CD8-positive, alpha-beta memory T cell (primary cell): Measurements from ENCODE around the gene PAFAH1B2. TPM values are rescaled to one million over a fixed set of nuclear protein-coding genes. Genes with fewer than 3 reads are reported as not detected.
A peak's percentile ranks its signal among the peaks of the same experiment; 100 is the strongest.

Source experiments
- CTCF ChIA-PET: fragments of 350-600 bp; sonication (Branson Sonifier 250); formaldehyde crosslinking; loops from one replicate; lab custom pipeline; 2021; ENCODE audit warnings: antibody characterized with exemption; lab: Charles Lee
- POLR2A ChIA-PET: fragments of 350-600 bp; sonication (Branson Sonifier 250); formaldehyde crosslinking; loops from one replicate; lab custom pipeline; 2021; ENCODE audit warnings: antibody characterized with exemption; lab: Charles Lee
- DNase-seq, 5 donors: peaks; one replicate each; pipeline versions ENCODE4 v3.0.0 to v3.0.0-alpha.2; 2020 to 2022; ENCODE audit warnings: mixed read lengths in 1 of 5
- H3K27ac ChIP-seq: one replicate; pipeline ENCODE4 v1.7.0; 2013; ENCODE audit warnings: low read depth, mild to moderate bottlenecking, low read length, moderate library complexity
- H3K27me3 ChIP-seq: 2 replicates; pipeline ENCODE4 v1.7.0; 2013; ENCODE audit warnings: low read length, mild to moderate bottlenecking; ENCODE audit not compliant: insufficient read depth, poor library complexity, severe bottlenecking
- H3K36me3 ChIP-seq: 2 replicates; pipeline ENCODE4 v1.7.0; 2013; ENCODE audit warnings: mild to moderate bottlenecking, low read length, moderate library complexity; ENCODE audit not compliant: insufficient read depth
- H3K4me1 ChIP-seq: 2 replicates; pipeline ENCODE4 v1.7.0; 2013; ENCODE audit warnings: mild to moderate bottlenecking, low read length, moderate library complexity; ENCODE audit not compliant: insufficient read depth
- H3K4me3 ChIP-seq: 2 replicates; pipeline ENCODE4 v1.7.0; 2013; ENCODE audit warnings: mild to moderate bottlenecking, low read length
- H3K9me3 ChIP-seq: 2 replicates; pipeline ENCODE4 v1.7.0; 2013; ENCODE audit warnings: mild to moderate bottlenecking, low read length
- H3K27ac Mint-ChIP-seq, 8 donors: one replicate each; pipeline ENCODE4 v1.8.0; 2020 to 2021; ENCODE audit warnings: mixed read lengths in 8 of 8, mild to moderate bottlenecking in 6 of 8, inconsistent platforms in 3 of 8, moderate library complexity in 3 of 8
- H3K27me3 Mint-ChIP-seq, 2 donors: one replicate each; pipeline ENCODE4 v1.8.0; 2020 to 2021; ENCODE audit warnings: mixed read lengths in 2 of 2, mild to moderate bottlenecking in 1 of 2, moderate library complexity in 1 of 2
- H3K36me3 Mint-ChIP-seq, 3 donors: one replicate each; pipeline ENCODE4 v1.8.0; 2020 to 2021; ENCODE audit warnings: mixed read lengths in 3 of 3, inconsistent platforms in 1 of 3, mild to moderate bottlenecking in 1 of 3
- H3K4me1 Mint-ChIP-seq, 3 donors: one replicate each; pipeline ENCODE4 v1.8.0; 2020 to 2021; ENCODE audit warnings: mixed read lengths in 3 of 3, inconsistent platforms in 1 of 3, mild to moderate bottlenecking in 1 of 3
- H3K4me3 Mint-ChIP-seq, 7 donors: one replicate each; pipeline ENCODE4 v1.8.0; 2020 to 2021; ENCODE audit warnings: mixed read lengths in 7 of 7, mild to moderate bottlenecking in 6 of 7, moderate library complexity in 4 of 7, inconsistent platforms in 2 of 7
- H3K9me3 Mint-ChIP-seq, 5 donors: one replicate each; pipeline ENCODE4 v1.8.0; 2020 to 2022; ENCODE audit warnings: mixed read lengths in 5 of 5, mild to moderate bottlenecking in 3 of 5, moderate library complexity in 2 of 5, inconsistent platforms in 1 of 5
- polyA plus RNA-seq: library from polyadenylated mRNA; unstranded; fragments of 300-500 nt; fragmentation: Illumina TruSeq; gene quantifications from one replicate; pipeline ENCODE4 v1.2.3, GENCODE V29; 2021
- total RNA-seq, 2 experiments: library from RNA; stranded (reverse); gene quantifications; one replicate each; pipeline ENCODE4 v1.2.3, GENCODE V29; 2021

PAFAH1B2 gene
- total and polyA plus RNA-seq, 3 experiments from 2014 or later: 15.9 to 84.5 (median 79.5) TPM

DNA sequence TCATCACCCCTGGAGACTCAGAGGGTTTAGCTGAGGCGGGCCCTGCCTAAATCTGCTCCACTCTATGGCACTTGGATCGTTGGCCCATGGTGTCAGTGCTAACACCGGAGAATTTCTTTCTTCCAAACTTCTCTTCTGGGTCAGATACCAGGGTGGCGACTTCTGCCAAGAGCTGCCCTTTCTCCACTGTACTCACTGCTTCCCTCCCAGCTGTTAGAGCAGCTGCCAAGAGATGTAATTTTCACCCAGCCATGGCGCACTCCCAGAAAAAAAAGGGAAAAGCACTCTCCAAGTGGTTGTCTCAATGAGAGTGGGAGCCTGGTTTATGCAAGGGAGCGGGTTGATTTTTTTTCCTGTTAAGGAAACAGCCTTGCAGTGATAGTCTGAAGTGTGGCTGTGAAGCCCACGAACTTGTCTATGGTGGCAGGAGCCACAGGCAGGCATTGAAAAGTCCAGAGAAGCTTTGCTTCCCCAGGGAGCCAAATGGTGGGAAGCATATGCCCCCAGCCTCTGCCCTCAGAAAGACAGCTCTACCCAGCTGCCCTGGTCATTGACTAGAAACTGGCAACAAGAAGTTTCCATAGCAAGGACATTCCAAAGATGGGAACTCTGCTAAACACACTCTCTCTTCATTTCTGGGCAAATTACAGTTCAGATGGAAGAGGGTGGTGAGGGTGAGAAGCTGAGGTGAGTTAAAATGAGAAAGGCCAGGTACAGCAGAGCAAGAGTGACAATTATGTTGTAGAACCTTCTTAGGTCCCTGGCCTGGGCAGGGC, 77.1 kb downstream of the PAFAH1B2 start:
- Histone ChIP-seq H3K9me3 (no peaks in the 10 kb centered on the region), H3K4me3 (no peak overlapping the region), H3K36me3 (peaks cover 86% of the 10 kb centered on the region), H3K27ac (no peak overlapping the region), H3K27me3 (no peaks in the 10 kb centered on the region), H3K4me1 (no peaks in the 10 kb centered on the region)
- Mint-ChIP-seq H3K9me3 (no peaks in the 10 kb centered on the region), H3K27ac (peak overlapping the region in 3 of 8 donors; percentile 17 to 71 (median 42)), H3K27me3 (peaks cover 0 to 1% of the 10 kb centered on the region in 2 donors), H3K4me3 (no peak overlapping the region), H3K4me1 (peaks cover 0 to 8% (median 7%) of the 10 kb centered on the region in 3 donors), H3K36me3 (peaks cover 3 to 96% (median 20%) of the 10 kb centered on the region in 3 donors)
- ChIA-PET POLR2A (interaction anchor here (0.6 kb wide), 1 partner anchor 43 kb away, joined by 3 read pairs; no protein-coding TSS in a partner anchor), CTCF (interaction anchor here (2.1 kb wide), 1 partner anchor 10 kb away, joined by 7 read pairs; the partner anchor contains the start of gene PCSK7)
- DNase-seq: no peak

DNA sequence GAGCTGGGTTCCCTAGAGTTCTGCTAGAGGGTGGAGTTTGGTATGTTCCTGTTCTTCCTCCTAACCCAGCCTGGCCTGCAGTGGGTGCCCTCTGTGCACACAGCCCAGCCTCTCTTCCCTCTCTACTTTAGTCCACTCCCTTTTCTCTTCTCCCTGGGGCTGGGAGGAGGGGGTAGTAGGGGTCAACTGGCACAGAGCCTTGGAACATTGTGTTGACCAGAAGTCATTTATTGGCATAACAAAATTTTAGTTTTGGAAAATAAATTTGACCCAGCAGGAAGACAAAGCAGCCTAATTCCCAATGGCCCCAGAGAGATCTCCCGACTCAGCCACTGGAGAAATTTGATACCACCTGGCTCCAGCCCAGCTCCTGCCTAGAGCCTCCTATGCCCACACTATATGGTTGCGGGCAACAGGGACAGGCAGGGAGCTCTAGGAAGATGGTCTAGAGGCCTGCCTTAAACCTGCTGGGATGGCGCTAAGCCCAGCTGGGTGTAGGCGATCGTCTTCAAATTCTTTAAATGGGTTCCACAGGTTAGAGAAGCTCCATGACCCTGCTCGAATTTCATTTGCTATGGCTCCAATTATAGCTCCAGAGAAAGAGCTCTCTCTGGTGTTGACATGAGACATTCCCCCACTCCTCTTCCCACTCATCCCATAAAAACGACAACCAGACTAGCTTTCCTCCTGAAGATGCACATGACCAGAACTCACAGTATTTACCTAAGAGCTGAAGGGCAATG, 77.9 kb downstream of the PAFAH1B2 start:
- no peak overlapping the region for H3K27ac ChIP-seq
- peaks cover 86% of the 10 kb centered on the region for H3K36me3 ChIP-seq
- H3K4me3 ChIP-seq: no peak overlapping the region
- no peaks in the 10 kb centered on the region for H3K27me3 ChIP-seq
- POLR2A ChIA-PET: no interaction called here
- Mint-ChIP-seq H3K4me1 (peaks cover 8 to 15% (median 14%) of the 10 kb centered on the region in 3 donors), H3K27me3 (peaks cover 0 to 1% of the 10 kb centered on the region in 2 donors), H3K36me3 (peaks cover 7 to 97% (median 25%) of the 10 kb centered on the region in 3 donors), H3K27ac (peak overlapping the region in 1 of 8 donors; percentile 68), H3K4me3 (no peak overlapping the region), H3K9me3 (no peaks in the 10 kb centered on the region)
- CTCF ChIA-PET: interaction anchor here (2.1 kb wide), 1 partner anchor 10 kb away, joined by 7 read pairs; the partner anchor contains the start of gene PCSK7
- H3K9me3 ChIP-seq: no peaks in the 10 kb centered on the region
- no peak for DNase-seq
- H3K4me1 ChIP-seq: peaks cover 7% of the 10 kb centered on the region

DNA sequence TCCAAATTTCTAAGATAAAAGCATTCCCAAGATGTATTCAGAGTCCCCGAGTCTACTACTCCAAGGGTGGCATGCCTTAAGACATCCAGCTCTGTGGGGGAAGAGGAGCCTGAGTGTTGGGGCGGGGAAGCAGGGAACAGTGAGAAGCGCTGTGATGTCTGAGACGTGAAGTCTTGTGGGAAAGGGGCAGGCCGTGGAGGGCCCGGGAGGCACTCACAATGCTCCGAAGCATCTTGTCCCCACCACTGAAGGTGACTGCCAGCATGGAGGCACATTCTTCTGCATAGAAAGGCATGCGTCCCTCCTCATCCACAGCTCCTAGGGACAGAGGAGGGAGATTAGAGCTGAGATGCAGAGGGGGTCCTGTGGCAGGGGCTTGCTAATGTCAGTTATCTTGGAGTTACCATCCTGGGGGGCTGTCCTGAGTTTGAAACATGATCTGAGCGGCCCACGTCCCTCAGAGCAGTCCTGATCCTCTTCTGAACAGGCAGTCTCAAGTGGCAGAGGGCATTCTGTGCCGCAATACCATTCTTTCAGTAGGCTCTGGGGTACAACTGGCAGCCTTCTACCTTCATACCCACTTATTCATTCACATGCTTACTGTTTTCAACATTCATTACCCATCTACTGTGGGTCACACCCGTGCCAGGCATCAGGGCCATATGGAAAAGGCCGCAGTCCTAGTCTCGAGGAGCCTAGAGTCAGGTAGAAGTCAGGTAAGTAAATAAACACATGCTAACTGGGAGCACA, 79.1 kb downstream of the PAFAH1B2 start:
- H3K36me3 Mint-ChIP-seq: peaks cover 9 to 97% (median 24%) of the 10 kb centered on the region in 3 donors
- peaks cover 10% of the 10 kb centered on the region for H3K4me1 ChIP-seq
- H3K4me3 Mint-ChIP-seq: no peak overlapping the region
- H3K27ac Mint-ChIP-seq: peak overlapping the region in 1 of 8 donors; percentile 64
- CTCF ChIA-PET: interaction anchor here (0.6 kb wide), 1 partner anchor 8 kb away, joined by 3 read pairs; the partner anchor contains the start of gene PCSK7
- H3K27me3 ChIP-seq: no peaks in the 10 kb centered on the region
- no peaks in the 10 kb centered on the region for H3K9me3 ChIP-seq
- no peak for DNase-seq
- no peak overlapping the region for H3K27ac ChIP-seq
- H3K36me3 ChIP-seq: peaks cover 85% of the 10 kb centered on the region
- peaks cover 0 to 1% of the 10 kb centered on the region in 2 donors for H3K27me3 Mint-ChIP-seq
- no peak overlapping the region for H3K4me3 ChIP-seq
- POLR2A ChIA-PET: no interaction called here
- no peaks in the 10 kb centered on the region for H3K9me3 Mint-ChIP-seq
- H3K4me1 Mint-ChIP-seq: peaks cover 14 to 21% (median 19%) of the 10 kb centered on the region in 3 donors

DNA sequence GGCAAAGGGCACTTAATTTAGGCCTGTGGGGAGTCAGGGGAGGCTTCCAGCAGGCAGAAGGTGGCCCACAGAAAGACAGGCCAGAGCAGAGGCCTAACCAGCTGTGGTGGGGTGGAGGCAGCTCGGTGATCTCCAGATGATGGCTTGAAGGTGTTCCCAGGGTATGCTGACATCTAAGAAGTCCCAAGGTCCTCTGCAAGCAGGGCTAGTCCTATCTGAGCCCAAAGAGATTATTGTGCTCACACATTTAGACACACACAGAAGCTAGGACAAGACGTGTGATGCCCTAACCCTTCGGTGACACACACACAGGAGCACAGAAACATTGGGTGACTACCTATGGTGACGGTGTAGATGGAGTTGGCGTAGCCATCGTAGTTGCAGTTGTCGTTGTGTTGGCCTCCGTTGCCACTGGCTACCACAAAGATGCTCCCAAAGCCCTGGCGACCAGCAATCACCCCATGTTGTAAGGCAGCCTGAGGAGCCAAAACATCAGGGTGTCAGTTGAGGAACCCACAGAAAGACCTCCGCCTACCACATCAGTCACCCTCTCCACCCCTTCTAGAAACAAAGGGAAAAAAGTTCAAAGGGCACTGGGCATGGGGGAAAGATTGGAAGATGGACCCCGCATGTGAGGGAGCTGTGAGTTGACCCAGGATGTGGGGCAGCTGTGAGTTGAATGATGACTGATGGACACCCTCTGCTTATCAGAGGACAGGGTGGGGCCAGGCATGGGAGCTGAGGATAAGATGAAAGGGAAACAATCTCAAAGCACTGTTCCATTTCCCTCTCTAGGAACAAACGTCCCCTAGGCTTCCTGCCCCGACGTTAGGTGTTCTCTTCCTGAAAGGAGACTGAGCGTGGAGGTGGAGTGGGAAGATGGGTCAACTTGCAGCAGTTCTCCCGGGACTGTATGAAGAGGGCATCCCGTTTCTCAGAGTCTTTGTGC, 79.9 kb downstream of the PAFAH1B2 start:
- H3K27ac Mint-ChIP-seq: peak overlapping the region in 2 of 8 donors; percentile 46 to 58
- Histone ChIP-seq H3K9me3 (no peaks in the 10 kb centered on the region), H3K27me3 (no peaks in the 10 kb centered on the region), H3K4me3 (no peak overlapping the region), H3K27ac (no peak overlapping the region), H3K4me1 (peaks cover 13% of the 10 kb centered on the region), H3K36me3 (peaks cover 84% of the 10 kb centered on the region)
- peaks cover 22 to 28% (median 23%) of the 10 kb centered on the region in 3 donors for H3K4me1 Mint-ChIP-seq
- no peaks in the 10 kb centered on the region for H3K9me3 Mint-ChIP-seq
- CTCF ChIA-PET: interaction anchor here (0.6 kb wide), 1 partner anchor 7 kb away, joined by 3 read pairs; the partner anchor contains the start of gene PCSK7
- POLR2A ChIA-PET: no interaction called here
- H3K4me3 Mint-ChIP-seq: peak overlapping the region in 1 of 7 donors; percentile 30
- H3K36me3 Mint-ChIP-seq: peaks cover 11 to 96% (median 21%) of the 10 kb centered on the region in 3 donors
- peaks cover 0 to 1% of the 10 kb centered on the region in 2 donors for H3K27me3 Mint-ChIP-seq
- no peak for DNase-seq

DNA sequence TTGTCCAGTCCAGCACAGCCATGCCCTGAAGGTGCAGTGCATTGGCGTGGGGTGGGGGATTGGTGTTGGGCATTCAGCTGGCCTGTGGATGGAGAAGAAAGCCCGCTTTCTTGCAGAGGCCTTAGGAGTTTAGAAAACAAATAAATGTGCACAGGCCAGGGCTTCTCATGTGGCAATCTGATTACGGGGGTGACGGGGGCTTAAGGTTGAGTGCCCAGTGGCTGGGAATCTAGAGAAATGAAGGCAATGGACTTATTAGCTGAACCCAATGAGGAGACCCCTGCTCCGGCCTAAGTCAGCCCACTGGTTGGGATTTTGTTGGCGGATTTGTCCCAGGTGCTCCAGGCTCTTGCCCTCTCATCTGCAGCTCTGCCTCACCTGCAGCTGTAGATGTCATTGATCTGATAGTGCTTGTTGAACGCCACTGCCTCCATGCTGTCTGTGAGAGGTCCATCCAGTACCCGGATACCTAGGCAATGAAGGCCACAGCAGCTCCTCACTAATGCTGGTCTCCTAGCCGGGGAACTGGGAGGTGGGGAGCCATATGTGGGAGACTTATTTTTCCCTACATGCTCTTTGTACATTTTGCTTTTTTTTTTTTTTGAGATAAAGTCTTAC, 81.6 kb downstream of the PAFAH1B2 start:
- no peak overlapping the region for H3K4me3 ChIP-seq
- H3K27ac ChIP-seq: no peak overlapping the region
- DNase-seq: no peak
- Mint-ChIP-seq H3K27me3 (no peaks in the 10 kb centered on the region), H3K4me1 (peaks cover 31 to 45% (median 38%) of the 10 kb centered on the region in 3 donors), H3K9me3 (no peaks in the 10 kb centered on the region), H3K4me3 (no peak overlapping the region), H3K36me3 (peaks cover 16 to 96% (median 23%) of the 10 kb centered on the region in 3 donors), H3K27ac (no peak overlapping the region)
- H3K36me3 ChIP-seq: peaks cover 78% of the 10 kb centered on the region
- ChIA-PET CTCF (interaction anchor here (1.0 to 3.0 kb wide), 10 partner anchors 7 to 493 kb away, joined by 3 to 33 read pairs (median 6); partner anchors contain the start of genes APOA5 and SIDT2), POLR2A (no interaction called here)
- H3K4me1 ChIP-seq: peaks cover 28% of the 10 kb centered on the region
- no peaks in the 10 kb centered on the region for H3K9me3 ChIP-seq
- H3K27me3 ChIP-seq: no peaks in the 10 kb centered on the region
